GM12878 (cell line): Measurements from ENCODE around the gene UFD1. TPM values are rescaled to one million over a fixed set of nuclear protein-coding genes. Genes with fewer than 3 reads are reported as not detected.

Experiments used
- BCLAF1 ChIP-seq: fragments of 450-650 bp; IDR thresholded peaks from 2 replicates; pipeline ENCODE4 v1.6.1; 2017; ENCODE audit warnings: antibody characterized with exemption, mild to moderate bottlenecking, moderate library complexity
- CBX3 ChIP-seq: fragments of 200-600 bp; sonication (generic); IDR thresholded peaks from 2 replicates; pipeline ENCODE4 v1.6.1; 2016; ENCODE audit warnings: low read depth, borderline replicate concordance
- CHD2 ChIP-seq: IDR thresholded peaks from 2 replicates; pipeline ENCODE4 v1.6.1; 2011; ENCODE audit warnings: low read depth, low read length, improper control_type of control experiment, borderline replicate concordance
- CREM ChIP-seq: IDR thresholded peaks from 2 replicates; pipeline ENCODE4 v1.6.1; 2014; ENCODE audit warnings: antibody characterized with exemption, low read depth
- HSF1 ChIP-seq: fragments of 150-350 bp; IDR thresholded peaks from 2 replicates; pipeline ENCODE4 v1.6.1; 2014; ENCODE audit warnings: mild to moderate bottlenecking, low read depth, low read length
- NR2C2 ChIP-seq: IDR thresholded peaks from 2 replicates; pipeline ENCODE4 v1.6.1; 2011; ENCODE audit warnings: borderline replicate concordance, low read depth; ENCODE audit not compliant: control insufficient read depth, insufficient read length
- PRDM15 ChIP-seq: fragments of 450-650 bp; formaldehyde crosslinking; IDR thresholded peaks from 2 replicates; pipeline ENCODE4 v1.4.0; 2020; ENCODE audit warnings: mild to moderate bottlenecking, moderate library complexity
- RELB ChIP-seq: fragments of 450-650 bp; IDR thresholded peaks from 2 replicates; pipeline ENCODE4 v1.6.1; 2017; ENCODE audit warnings: low read depth, mild to moderate bottlenecking, moderate library complexity
- TAF1 ChIP-seq: IDR thresholded peaks from 2 replicates; pipeline ENCODE4 v1.6.1; 2011; ENCODE audit warnings: mild to moderate bottlenecking, low read depth, low read length, borderline replicate concordance
- TARDBP ChIP-seq: IDR thresholded peaks from 2 replicates; pipeline ENCODE4 v1.6.1; 2016; ENCODE audit warnings: borderline replicate concordance
- ZNF217 ChIP-seq: fragments of 450-650 bp; IDR thresholded peaks from 2 replicates; pipeline ENCODE4 v1.6.1; 2017; ENCODE audit warnings: antibody characterized with exemption, mild to moderate bottlenecking
- ZNF274 ChIP-seq: IDR thresholded peaks from one replicate; pipeline ENCODE4 v1.8.0; 2011; ENCODE audit not compliant: insufficient read length, insufficient read depth
- polyA plus RNA-seq, 11 experiments: library from polyadenylated mRNA; depleted of rRNA in 4 of 11; unstranded in 6 of 11; stranded (reverse) in 5 of 11; fragments of >200 nt; fragmentation: Nextera tagmentation in 4 of 11; fragmentation: Illumina TruSeq in 1 of 11; extraction: Ambion mirVana in 4 of 11; extraction: Trizol in 1 of 11; gene quantifications; 1 replicate in 1 of 11; 2 replicates in 10 of 11; pipeline versions ENCODE4 v1.2.1 to v1.2.3, GENCODE V29; 2011 to 2016; ENCODE audit warnings: inconsistent platforms in 2 of 11, missing spikeins in 2 of 11, low read depth in 1 of 11
- total RNA-seq, 4 experiments: library from RNA; depleted of rRNA in 3 of 4; stranded (reverse); fragments of >200 nt in 3 of 4; fragmentation: Illumina TruSeq in 1 of 4; extraction: Trizol in 1 of 4; gene quantifications; 2 replicates each; pipeline versions ENCODE4 v1.2.1 to v1.2.3, GENCODE V29; 2013 to 2021
- TF ChIP-seq, protein P1 (sequence below): fragments of 450-650 bp; IDR thresholded peaks from 2 replicates; pipeline ENCODE4 v1.6.1; 2014; ENCODE audit warnings: mild to moderate bottlenecking
- TF ChIP-seq, protein P2 (sequence below): fragments of 150-350 bp; IDR thresholded peaks from 2 replicates; pipeline ENCODE4 v1.6.1; 2016; ENCODE audit warnings: low read depth, low read length

The UFD1 gene
- total and polyA plus RNA-seq, 10 of the 15 experiments (the other 5 are each of a cell fraction or from before 2014, with no cell fraction given) = 67.2 to 143 (median 117) TPM

DNA sequence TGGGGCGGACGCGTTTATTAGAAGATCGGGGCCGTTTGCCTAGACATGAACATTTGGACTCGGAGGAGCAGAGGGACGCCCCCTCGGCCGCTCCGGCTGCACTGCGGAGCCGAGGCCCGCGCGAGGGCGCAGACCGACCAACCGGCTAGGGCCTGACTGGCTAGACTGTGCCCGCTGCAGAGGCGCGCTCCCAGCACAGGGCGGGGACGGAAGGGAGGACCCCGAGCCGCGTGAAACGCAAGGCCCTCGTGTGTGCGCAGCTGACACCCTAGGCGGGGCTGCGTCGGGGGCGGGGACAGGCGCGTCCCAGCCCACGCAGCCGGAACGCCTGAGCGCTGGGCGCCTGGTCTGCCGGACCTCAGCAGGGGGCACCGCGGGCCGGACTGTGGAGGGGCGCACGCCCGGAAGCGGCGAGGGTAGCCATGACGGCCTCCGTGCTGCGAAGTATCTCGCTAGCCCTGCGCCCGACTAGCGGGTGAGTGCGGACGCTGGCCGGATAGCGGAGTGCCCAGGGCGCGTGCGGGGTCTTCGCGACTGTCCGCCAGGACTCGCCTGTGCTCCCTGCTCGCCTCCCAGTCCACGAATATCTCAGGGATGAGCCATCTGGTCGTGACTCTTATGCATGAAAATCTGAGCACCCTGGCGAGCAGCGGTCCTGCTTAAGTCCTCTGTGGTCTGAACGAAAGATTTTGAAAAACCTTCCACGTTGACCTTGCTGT, 46.7 kb downstream of the UFD1 start, which contains the start of gene MRPL40 (continued):
- no peak; the same call in 1 of the 2 replicates for TF ChIP-seq BCLAF1
- TF ChIP-seq, protein P1, sequence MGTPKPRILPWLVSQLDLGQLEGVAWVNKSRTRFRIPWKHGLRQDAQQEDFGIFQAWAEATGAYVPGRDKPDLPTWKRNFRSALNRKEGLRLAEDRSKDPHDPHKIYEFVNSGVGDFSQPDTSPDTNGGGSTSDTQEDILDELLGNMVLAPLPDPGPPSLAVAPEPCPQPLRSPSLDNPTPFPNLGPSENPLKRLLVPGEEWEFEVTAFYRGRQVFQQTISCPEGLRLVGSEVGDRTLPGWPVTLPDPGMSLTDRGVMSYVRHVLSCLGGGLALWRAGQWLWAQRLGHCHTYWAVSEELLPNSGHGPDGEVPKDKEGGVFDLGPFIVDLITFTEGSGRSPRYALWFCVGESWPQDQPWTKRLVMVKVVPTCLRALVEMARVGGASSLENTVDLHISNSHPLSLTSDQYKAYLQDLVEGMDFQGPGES = peak; percentile 66; the same call in 1 of the 2 replicates
- TF ChIP-seq NR2C2 = no peak
- peak; percentile 84 for TF ChIP-seq CHD2
- TF ChIP-seq ZNF274 = no peak
- TF ChIP-seq ZNF217 = no peak
- TF ChIP-seq, protein P2, sequence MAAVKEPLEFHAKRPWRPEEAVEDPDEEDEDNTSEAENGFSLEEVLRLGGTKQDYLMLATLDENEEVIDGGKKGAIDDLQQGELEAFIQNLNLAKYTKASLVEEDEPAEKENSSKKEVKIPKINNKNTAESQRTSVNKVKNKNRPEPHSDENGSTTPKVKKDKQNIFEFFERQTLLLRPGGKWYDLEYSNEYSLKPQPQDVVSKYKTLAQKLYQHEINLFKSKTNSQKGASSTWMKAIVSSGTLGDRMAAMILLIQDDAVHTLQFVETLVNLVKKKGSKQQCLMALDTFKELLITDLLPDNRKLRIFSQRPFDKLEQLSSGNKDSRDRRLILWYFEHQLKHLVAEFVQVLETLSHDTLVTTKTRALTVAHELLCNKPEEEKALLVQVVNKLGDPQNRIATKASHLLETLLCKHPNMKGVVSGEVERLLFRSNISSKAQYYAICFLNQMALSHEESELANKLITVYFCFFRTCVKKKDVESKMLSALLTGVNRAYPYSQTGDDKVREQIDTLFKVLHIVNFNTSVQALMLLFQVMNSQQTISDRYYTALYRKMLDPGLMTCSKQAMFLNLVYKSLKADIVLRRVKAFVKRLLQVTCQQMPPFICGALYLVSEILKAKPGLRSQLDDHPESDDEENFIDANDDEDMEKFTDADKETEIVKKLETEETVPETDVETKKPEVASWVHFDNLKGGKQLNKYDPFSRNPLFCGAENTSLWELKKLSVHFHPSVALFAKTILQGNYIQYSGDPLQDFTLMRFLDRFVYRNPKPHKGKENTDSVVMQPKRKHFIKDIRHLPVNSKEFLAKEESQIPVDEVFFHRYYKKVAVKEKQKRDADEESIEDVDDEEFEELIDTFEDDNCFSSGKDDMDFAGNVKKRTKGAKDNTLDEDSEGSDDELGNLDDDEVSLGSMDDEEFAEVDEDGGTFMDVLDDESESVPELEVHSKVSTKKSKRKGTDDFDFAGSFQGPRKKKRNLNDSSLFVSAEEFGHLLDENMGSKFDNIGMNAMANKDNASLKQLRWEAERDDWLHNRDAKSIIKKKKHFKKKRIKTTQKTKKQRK = no peak
- no peak for TF ChIP-seq CBX3
- peak; percentile 73; the same call in 1 of the 2 replicates for TF ChIP-seq RELB
- TF ChIP-seq TAF1 = peak; percentile 77; the same call in 1 of the 2 replicates
- TF ChIP-seq TARDBP = peak; percentile 91
- peak; percentile 83 for TF ChIP-seq CREM
- TF ChIP-seq HSF1 = no peak; the same call in 1 of the 2 replicates
- TF ChIP-seq PRDM15 (CRISPR knock-in tag) = no peak
